ENCODE results near the gene TCAP.
"Not testable (repeated sequence)": the region's sequence is repeated elsewhere in the genome, so short reads cannot be mapped to it uniquely, and the experiment has no call there.

TCAP gene

GRCh38 chr17:39706921-39707337, 41.8 kb downstream of the TCAP start:
- Histone ChIP-seq H3K27me3 (peaks cover 20% of the 10 kb centered on the region), H3K36me3 (no peaks in the 10 kb centered on the region), H3K27ac (no peak overlapping the region), H3K9me3 (no peaks in the 10 kb centered on the region), H3K4me1 (ENCODE audit: control insufficient read depth in 1 of 2, insufficient read depth in 1 of 2, low read depth in 1 of 2, low read length in 1 of 2) (no peaks in the 10 kb centered on the region), H3K4me3 (ENCODE audit: low read depth in 1 of 2, low read length in 1 of 2) (no peak overlapping the region)
- TF ChIP-seq, protein P1, sequence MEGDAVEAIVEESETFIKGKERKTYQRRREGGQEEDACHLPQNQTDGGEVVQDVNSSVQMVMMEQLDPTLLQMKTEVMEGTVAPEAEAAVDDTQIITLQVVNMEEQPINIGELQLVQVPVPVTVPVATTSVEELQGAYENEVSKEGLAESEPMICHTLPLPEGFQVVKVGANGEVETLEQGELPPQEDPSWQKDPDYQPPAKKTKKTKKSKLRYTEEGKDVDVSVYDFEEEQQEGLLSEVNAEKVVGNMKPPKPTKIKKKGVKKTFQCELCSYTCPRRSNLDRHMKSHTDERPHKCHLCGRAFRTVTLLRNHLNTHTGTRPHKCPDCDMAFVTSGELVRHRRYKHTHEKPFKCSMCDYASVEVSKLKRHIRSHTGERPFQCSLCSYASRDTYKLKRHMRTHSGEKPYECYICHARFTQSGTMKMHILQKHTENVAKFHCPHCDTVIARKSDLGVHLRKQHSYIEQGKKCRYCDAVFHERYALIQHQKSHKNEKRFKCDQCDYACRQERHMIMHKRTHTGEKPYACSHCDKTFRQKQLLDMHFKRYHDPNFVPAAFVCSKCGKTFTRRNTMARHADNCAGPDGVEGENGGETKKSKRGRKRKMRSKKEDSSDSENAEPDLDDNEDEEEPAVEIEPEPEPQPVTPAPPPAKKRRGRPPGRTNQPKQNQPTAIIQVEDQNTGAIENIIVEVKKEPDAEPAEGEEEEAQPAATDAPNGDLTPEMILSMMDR (IDR thresholded peaks at IDR 0.05): no peak

DNA sequence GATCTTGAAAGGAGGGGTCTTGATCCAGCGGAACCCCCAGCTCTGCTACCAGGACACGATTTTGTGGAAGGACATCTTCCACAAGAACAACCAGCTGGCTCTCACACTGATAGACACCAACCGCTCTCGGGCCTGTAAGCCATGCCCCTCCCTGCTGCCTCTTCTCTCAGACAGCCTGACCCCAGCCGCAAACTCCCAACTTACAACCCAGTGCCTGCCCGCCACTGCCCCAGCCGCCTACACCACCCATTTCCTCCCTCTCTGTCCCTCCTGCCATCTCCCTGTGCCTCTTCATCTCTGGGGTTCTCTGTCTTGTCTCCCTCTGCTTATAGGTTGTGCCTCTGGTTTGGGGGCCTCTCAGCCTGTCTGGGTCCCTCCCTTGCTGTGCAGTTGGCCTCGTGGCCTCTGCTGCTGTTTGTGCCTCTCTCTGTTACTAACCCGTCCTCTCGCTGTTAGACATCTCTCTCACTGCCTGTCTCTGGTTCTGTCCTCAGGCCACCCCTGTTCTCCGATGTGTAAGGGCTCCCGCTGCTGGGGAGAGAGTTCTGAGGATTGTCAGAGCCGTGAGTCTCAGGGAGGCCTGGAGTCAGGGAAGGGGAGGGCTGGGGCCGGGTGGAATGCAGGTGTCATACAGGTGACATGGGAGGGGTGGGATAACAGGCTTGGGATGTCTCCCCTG, 44.3 kb downstream of the TCAP start:
- Histone ChIP-seq H3K9me3 (no peaks in the 10 kb centered on the region), H3K36me3 (no peaks in the 10 kb centered on the region), H3K27me3 (no peaks in the 10 kb centered on the region), H3K27ac (no peak overlapping the region), H3K4me3 (ENCODE audit: low read depth in 1 of 2, low read length in 1 of 2) (no peak overlapping the region), H3K4me1 (ENCODE audit: control insufficient read depth in 1 of 2, insufficient read depth in 1 of 2, low read depth in 1 of 2, low read length in 1 of 2) (no peaks in the 10 kb centered on the region)
- TF ChIP-seq, protein P1 (IDR thresholded peaks at IDR 0.05): no peak

- TF ChIP-seq, protein P1 (IDR thresholded peaks at IDR 0.05): no peak
- H3K4me3 ChIP-seq (ENCODE audit: low read depth in 1 of 2, low read length in 1 of 2): no peak overlapping the region
- H3K36me3 ChIP-seq: no peaks in the 10 kb centered on the region
- H3K27ac ChIP-seq: no peak overlapping the region
- H3K27me3 ChIP-seq: no peaks in the 10 kb centered on the region
- H3K9me3 ChIP-seq: no peaks in the 10 kb centered on the region
- no peaks in the 10 kb centered on the region for H3K4me1 ChIP-seq (ENCODE audit: control insufficient read depth in 1 of 2, insufficient read depth in 1 of 2, low read depth in 1 of 2, low read length in 1 of 2)
These were observed 45.1 kb downstream of the TCAP start for GRCh38 chr17:39709998-39710964.

DNA sequence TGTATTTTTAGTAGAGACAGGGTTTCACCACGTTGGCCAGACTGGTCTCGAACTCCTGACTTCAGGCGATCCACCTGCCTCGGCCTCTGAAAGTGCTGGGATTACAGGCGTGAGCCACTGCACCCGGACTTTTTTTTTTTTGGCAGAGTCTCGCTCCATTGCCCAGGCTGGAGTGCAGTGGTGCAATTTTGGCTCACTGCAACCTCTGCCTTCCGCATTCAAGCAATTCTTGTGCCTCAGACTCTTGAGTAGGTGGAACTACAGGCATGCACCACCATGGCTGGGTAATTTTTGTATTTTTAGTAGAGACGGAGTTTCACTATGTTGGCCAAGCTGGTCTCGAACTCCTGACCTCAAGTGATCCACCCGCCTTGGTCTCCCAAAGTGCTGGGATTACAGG, 45.9 kb downstream of the TCAP start:
- not testable (repeated sequence) for H3K36me3 ChIP-seq; H3K4me1 ChIP-seq (ENCODE audit: control insufficient read depth in 1 of 2, insufficient read depth in 1 of 2, low read depth in 1 of 2, low read length in 1 of 2); H3K27ac ChIP-seq; H3K27me3 ChIP-seq; H3K4me3 ChIP-seq (ENCODE audit: low read depth in 1 of 2, low read length in 1 of 2); H3K9me3 ChIP-seq

GRCh38 chr17:39711851-39712250, 46.7 kb downstream of the TCAP start:
- Histone ChIP-seq H3K27me3 (no peaks in the 10 kb centered on the region), H3K27ac (no peak overlapping the region), H3K36me3 (no peaks in the 10 kb centered on the region), H3K9me3 (no peaks in the 10 kb centered on the region), H3K4me3 (ENCODE audit: low read depth in 1 of 2, low read length in 1 of 2) (no peak overlapping the region), H3K4me1 (ENCODE audit: control insufficient read depth in 1 of 2, insufficient read depth in 1 of 2, low read depth in 1 of 2, low read length in 1 of 2) (no peaks in the 10 kb centered on the region)
- TF ChIP-seq, protein P1 (IDR thresholded peaks at IDR 0.05): no peak

DNA sequence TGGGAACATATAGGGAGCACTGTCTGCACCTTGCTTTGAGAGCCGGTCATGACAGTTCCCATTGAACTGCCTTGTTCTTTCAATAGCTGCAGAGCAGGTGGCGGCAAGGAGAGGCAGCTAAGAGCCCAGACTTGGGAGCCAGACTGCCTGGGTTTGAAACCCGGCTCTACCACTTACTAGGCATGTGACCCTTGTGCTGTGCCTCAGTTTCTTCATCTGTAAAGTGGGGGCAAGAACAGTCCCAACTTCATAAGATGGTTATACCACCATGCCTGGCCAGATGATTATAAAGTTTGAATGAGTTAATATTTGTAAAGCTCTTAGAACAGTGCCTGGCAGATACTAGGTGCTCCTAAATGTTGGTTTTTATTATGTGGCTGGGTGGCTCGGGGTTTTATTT, 49.1 kb downstream of the TCAP start:
- no peaks in the 10 kb centered on the region for H3K27me3 ChIP-seq
- no peaks in the 10 kb centered on the region for H3K36me3 ChIP-seq
- H3K4me3 ChIP-seq (ENCODE audit: low read depth in 1 of 2, low read length in 1 of 2): no peak overlapping the region
- TF ChIP-seq, protein P1 (IDR thresholded peaks at IDR 0.05): no peak
- no peaks in the 10 kb centered on the region for H3K9me3 ChIP-seq
- no peaks in the 10 kb centered on the region for H3K4me1 ChIP-seq (ENCODE audit: control insufficient read depth in 1 of 2, insufficient read depth in 1 of 2, low read depth in 1 of 2, low read length in 1 of 2)
- H3K27ac ChIP-seq: no peak overlapping the region
